H1 (cell line): Measurements from ENCODE around the gene NAALADL1. TPM values are rescaled to one million over a fixed set of nuclear protein-coding genes. Genes with fewer than 3 reads are reported as not detected.

Source experiments
- CTCF ChIA-PET: fragments of 300-600 bp; sonication (Branson Sonifier 250); formaldehyde crosslinking; loops from one replicate; lab custom pipeline; 2021; ENCODE audit not compliant: partially characterized antibody; lab: Charles Lee
- POLR2A ChIA-PET: fragments of 300-600 bp; sonication (Branson Sonifier 250); formaldehyde crosslinking; loops from one replicate; lab custom pipeline; 2021; ENCODE audit warnings: inconsistent platforms; ENCODE audit not compliant: partially characterized antibody; lab: Charles Lee
- DNase-seq, 2 experiments: peaks; one replicate each; pipeline versions ENCODE4 v3.0.0 to v3.0.0-alpha.2; 2010 to 2022; ENCODE audit warnings: low spot score in 2 of 2, low read depth in 1 of 2, mixed read lengths in 1 of 2
- FAIRE-seq: peaks from 2 replicates; lab custom pipeline; 2011; peaks lifted over from hg19 to GRCh38; lab: Jason Lieb, UNC
- H2AFZ ChIP-seq: 2 replicates; pipeline ENCODE4 v1.8.1; 2012; ENCODE audit warnings: low read length, inconsistent platforms
- H2AK5ac ChIP-seq: 2 replicates; pipeline ENCODE4 v1.6.1; 2013; ENCODE audit warnings: low read depth, low read length
- H2BK120ac ChIP-seq: replicated peaks from 2 replicates; pipeline ENCODE3; 2013; ENCODE audit warnings: low read depth, low read length, inconsistent platforms
- H2BK12ac ChIP-seq: 2 replicates; pipeline ENCODE4 v1.6.1; 2013; ENCODE audit warnings: low read depth, low read length
- H2BK15ac ChIP-seq: 2 replicates; pipeline ENCODE4 v1.6.1; 2013; ENCODE audit warnings: low read length
- H2BK20ac ChIP-seq: 2 replicates; pipeline ENCODE4 v1.6.1; 2013; ENCODE audit warnings: low read length
- H2BK5ac ChIP-seq: 2 replicates; pipeline ENCODE4 v1.6.1; 2013; ENCODE audit warnings: low read depth, low read length
- H3K14ac ChIP-seq: 2 replicates; pipeline ENCODE4 v1.6.1; 2013; ENCODE audit warnings: inconsistent platforms; ENCODE audit not compliant: insufficient read length
- H3K18ac ChIP-seq: 2 replicates; pipeline ENCODE4 v1.6.1; 2013; ENCODE audit warnings: low read length; ENCODE audit errors: extremely low read depth
- H3K23ac ChIP-seq: 2 replicates; pipeline ENCODE4 v1.6.1; 2013; ENCODE audit warnings: inconsistent platforms; ENCODE audit not compliant: insufficient read length
- H3K23me2 ChIP-seq: 2 replicates; pipeline ENCODE4 v1.6.1; 2013; ENCODE audit warnings: low read depth, low read length
- H3K27ac ChIP-seq: 2 replicates; pipeline ENCODE4 v1.6.1; 2011; ENCODE audit warnings: low read depth, low read length, inconsistent platforms
- H3K27me3 ChIP-seq, 4 experiments: replicated peaks in 1 of 4; 1 replicate in 1 of 4; 2 replicates in 3 of 4; pipeline versions ENCODE4 v1.6.1 to v1.8.1; 2011 to 2013; ENCODE audit warnings: low read length in 3 of 4, mild to moderate bottlenecking in 3 of 4, inconsistent platforms in 2 of 4, mixed read lengths in 2 of 4, moderate library complexity in 1 of 4; ENCODE audit not compliant: control insufficient read depth in 3 of 4, insufficient read depth in 3 of 4; ENCODE audit errors: extremely low read depth in 1 of 4
- H3K36me3 ChIP-seq, 4 experiments: 2 replicates each; pipeline versions ENCODE4 v1.6.1 to v1.8.1; 2011 to 2013; ENCODE audit warnings: mild to moderate bottlenecking in 4 of 4, low read length in 3 of 4, moderate library complexity in 2 of 4, control low read depth in 1 of 4, inconsistent platforms in 1 of 4; ENCODE audit not compliant: insufficient read depth in 4 of 4, control insufficient read depth in 2 of 4
- H3K4ac ChIP-seq: replicated peaks from 2 replicates; pipeline ENCODE3; 2013; ENCODE audit warnings: low read length, low read depth, mixed read lengths, inconsistent platforms; ENCODE audit not compliant: insufficient read length
- H3K4me1 ChIP-seq, 4 experiments: replicated peaks in 1 of 4; 1 replicate in 1 of 4; 2 replicates in 3 of 4; pipeline versions ENCODE4 v1.6.1 to v1.8.1; 2011 to 2013; ENCODE audit warnings: low read length in 3 of 4, inconsistent platforms in 2 of 4, mixed read lengths in 1 of 4; ENCODE audit not compliant: insufficient read depth in 4 of 4, control insufficient read depth in 3 of 4
- H3K4me2 ChIP-seq, 2 experiments: 2 replicates each; pipeline versions ENCODE4 v1.6.1 to v1.8.1; 2011 to 2013; ENCODE audit warnings: low read depth in 2 of 2, low read length in 2 of 2, control low read depth in 1 of 2, inconsistent platforms in 1 of 2, mild to moderate bottlenecking in 1 of 2; ENCODE audit not compliant: insufficient read depth in 1 of 2
- H3K4me3 ChIP-seq, 4 experiments: fragments of 200-600, 300-600 bp in 1 of 4; sonication (generic), shearing (Covaris generic), sonication (Bioruptor Twin) in 1 of 4; 2 replicates each; pipeline versions ENCODE4 v1.5.1 to v1.8.1; 2011 to 2016; ENCODE audit warnings: low read length in 4 of 4, low read depth in 3 of 4, control low read depth in 2 of 4, inconsistent platforms in 2 of 4, mild to moderate bottlenecking in 2 of 4, mixed read lengths in 1 of 4, moderate library complexity in 1 of 4; ENCODE audit not compliant: insufficient read depth in 2 of 4; ENCODE audit errors: extremely low read depth in 1 of 4
- H3K56ac ChIP-seq: replicated peaks from 2 replicates; pipeline ENCODE3; 2013; ENCODE audit warnings: low read depth, mild to moderate bottlenecking, mixed read lengths, low read length, inconsistent platforms; ENCODE audit not compliant: insufficient read length
- H3K79me1 ChIP-seq: 2 replicates; pipeline ENCODE4 v1.6.1; 2013; ENCODE audit warnings: low read depth, low read length, control low read depth
- H3K79me2 ChIP-seq, 2 experiments: 2 replicates each; pipeline versions ENCODE4 v1.6.1 to v1.8.1; 2012 to 2013; ENCODE audit warnings: low read length in 2 of 2, mild to moderate bottlenecking in 2 of 2, inconsistent platforms in 1 of 2; ENCODE audit not compliant: insufficient read depth in 2 of 2, control insufficient read depth in 1 of 2
- H3K9ac ChIP-seq, 4 experiments: replicated peaks in 1 of 4; 1 replicate in 1 of 4; 2 replicates in 3 of 4; pipeline versions ENCODE4 v1.6.1 to v1.8.1; 2011 to 2013; ENCODE audit warnings: low read depth in 3 of 4, low read length in 3 of 4, control low read depth in 2 of 4, mild to moderate bottlenecking in 2 of 4, moderate library complexity in 2 of 4, inconsistent platforms in 1 of 4; ENCODE audit errors: extremely low read depth in 1 of 4
- H3K9me3 ChIP-seq, 2 experiments: 2 replicates each; pipeline versions ENCODE4 v1.6.1 to v1.8.1; 2012 to 2013; ENCODE audit warnings: mild to moderate bottlenecking in 2 of 2, moderate library complexity in 2 of 2, control low read depth in 1 of 2, inconsistent platforms in 1 of 2, low read depth in 1 of 2, low read length in 1 of 2, mixed read lengths in 1 of 2; ENCODE audit not compliant: insufficient read depth in 2 of 2
- H4K20me1 ChIP-seq, 2 experiments: replicated peaks in 1 of 2; 2 replicates each; pipeline versions ENCODE3 to v1.8.1; 2011 to 2013; ENCODE audit warnings: inconsistent platforms in 2 of 2, low read length in 2 of 2, mild to moderate bottlenecking in 1 of 2; ENCODE audit not compliant: insufficient read depth in 2 of 2, control insufficient read depth in 1 of 2
- H4K5ac ChIP-seq: 2 replicates; pipeline ENCODE4 v1.6.1; 2013; ENCODE audit warnings: low read length, low read depth, mixed read lengths, inconsistent platforms; ENCODE audit not compliant: insufficient read length
- H4K8ac ChIP-seq: 2 replicates; pipeline ENCODE4 v1.8.0; 2013; ENCODE audit warnings: mild to moderate bottlenecking, moderate library complexity, low read length, inconsistent platforms; ENCODE audit not compliant: insufficient read depth; ENCODE audit errors: extremely low read depth
- H4K91ac ChIP-seq: replicated peaks from 2 replicates; pipeline ENCODE3; 2013; ENCODE audit warnings: low read length, mixed read lengths, inconsistent platforms; ENCODE audit not compliant: insufficient read length
- ATF3 ChIP-seq: IDR thresholded peaks from 2 replicates; pipeline ENCODE4 v1.6.1; 2011; ENCODE audit warnings: low read depth, mild to moderate bottlenecking, low read length; ENCODE audit not compliant: insufficient read depth
- CBX5 ChIP-seq: fragments of 300-800, 300-1000 bp; sonication (generic); IDR thresholded peaks from 2 replicates; pipeline ENCODE4 v1.7.1; 2016; ENCODE audit warnings: antibody characterized with exemption, low read length, low read depth
- CHD2 ChIP-seq: IDR thresholded peaks from 2 replicates; pipeline ENCODE4 v1.6.1; 2012; ENCODE audit warnings: low read length, improper control_type of control experiment
- E2F6 ChIP-seq: IDR thresholded peaks from 2 replicates; pipeline ENCODE4 v1.6.1; 2012; ENCODE audit warnings: inconsistent platforms
- EP300 ChIP-seq, 2 experiments: IDR thresholded peaks; 1 replicate in 1 of 2; 2 replicates in 1 of 2; pipeline ENCODE4 v1.6.1; 2011 to 2012; ENCODE audit warnings: low read depth in 2 of 2, low read length in 2 of 2, mild to moderate bottlenecking in 2 of 2, borderline replicate concordance in 1 of 2, inconsistent platforms in 1 of 2, moderate library complexity in 1 of 2
- GABPA ChIP-seq: IDR thresholded peaks from 2 replicates; pipeline ENCODE4 v1.6.1; 2011; ENCODE audit warnings: mild to moderate bottlenecking, low read length, moderate library complexity, borderline replicate concordance; ENCODE audit not compliant: insufficient read depth
- GTF2F1 ChIP-seq: IDR thresholded peaks from 2 replicates; pipeline ENCODE4 v1.6.1; 2012; ENCODE audit warnings: low read depth, low read length, improper control_type of control experiment, borderline replicate concordance
- JUN ChIP-seq: IDR thresholded peaks from 2 replicates; pipeline ENCODE4 v1.6.1; 2011; ENCODE audit warnings: low read depth, mild to moderate bottlenecking, improper control_type of control experiment, low read length
- POLR2AphosphoS5 ChIP-seq: IDR thresholded peaks from 2 replicates; pipeline ENCODE4 v1.6.1; 2011; ENCODE audit warnings: low read depth, low read length
- SIX5 ChIP-seq: IDR thresholded peaks from 2 replicates; pipeline ENCODE4 v1.6.1; 2011; ENCODE audit warnings: mild to moderate bottlenecking, low read depth, low read length
- SRF ChIP-seq: IDR thresholded peaks from 2 replicates; pipeline ENCODE4 v1.6.1; 2011; ENCODE audit warnings: mild to moderate bottlenecking, low read depth, low read length, moderate library complexity
- TAF1 ChIP-seq: IDR thresholded peaks from 2 replicates; pipeline ENCODE4 v1.6.1; 2011; ENCODE audit warnings: mild to moderate bottlenecking, low read depth, low read length
- WGBS, 2 experiments: shearing (Covaris generic) in 1 of 2; methylation state at CpG; one replicate each; pipeline versions ENCODE4 v1.1.6 to v1.1.7; 2013 to 2015; ENCODE audit warnings: low lambda C conversion rate in 2 of 2, mixed read lengths in 2 of 2, inconsistent platforms in 1 of 2, low coverage in 1 of 2, missing lambda C conversion rate in 1 of 2; ENCODE audit not compliant: insufficient replicate concordance in 2 of 2, insufficient coverage in 1 of 2, insufficient read length in 1 of 2; ENCODE audit errors: extremely low coverage in 1 of 2, missing lambda C conversion rate in 1 of 2; 5-methylcytosine and 5-hydroxymethylcytosine counted together
- polyA plus RNA-seq, 7 experiments: library from polyadenylated mRNA; depleted of rRNA in 3 of 7; stranded (reverse) in 5 of 7; unstranded in 2 of 7; fragments of >200 nt in 5 of 7; fragments of 200-250 nt in 2 of 7; gene quantifications; 1 replicate in 5 of 7; 2 replicates in 1 of 7; 4 replicates in 1 of 7; pipeline versions ENCODE4 v1.2.1 to v1.2.3, GENCODE V29; 2011 to 2013; ENCODE audit warnings: missing spikeins in 2 of 7, mixed read lengths in 2 of 7
- total RNA-seq: library from RNA; stranded (reverse); fragmentation: NEBNext Ultra II Directional; extraction: Animal tissue kit (Norgen Biotek cat#: 25700); gene quantifications from 2 replicates; pipeline ENCODE4 v1.2.1, GENCODE V29; 2021

NAALADL1 gene
- total and polyA plus RNA-seq, 2 of the 8 experiments (the other 6 are each of a cell fraction or from before 2014, with no cell fraction given): 7.5 to 9.9 TPM

- Histone ChIP-seq H3K56ac (no peak overlapping the region), H3K18ac (no peak overlapping the region), H4K91ac (no peak overlapping the region), H2BK120ac (no peak overlapping the region), H3K4me3 (peak overlapping the region in 1 of 4 experiments; percentile 99; a peak in 1 of 8 replicates), H3K36me3 (peaks cover 10 to 24% (median 19%) of the 10 kb centered on the region in 4 experiments), H2AK5ac (no peak overlapping the region), H4K8ac (no peak overlapping the region), H2AFZ (no peak overlapping the region), H3K27me3 (no peaks in the 10 kb centered on the region), H3K9me3 (no peaks in the 10 kb centered on the region), H3K4me1 (peaks cover 0 to 9% (median 4%) of the 10 kb centered on the region in 4 experiments; a peak in 5 of 7 replicates), H3K9ac (no peak overlapping the region; a peak in 1 of 7 replicates), H2BK5ac (no peak overlapping the region), H4K20me1 (peaks cover 0 to 4% of the 10 kb centered on the region in 2 experiments), H3K4ac (no peak overlapping the region), H3K23me2 (peaks cover 8% of the 10 kb centered on the region), H2BK12ac (no peak overlapping the region), H3K4me2 (peak overlapping the region in 1 of 2 experiments; percentile 88; a peak in 2 of 4 replicates), H4K5ac (no peak overlapping the region), H3K79me2 (peaks cover 10 to 33% of the 10 kb centered on the region in 2 experiments), H2BK20ac (no peak overlapping the region), H3K14ac (no peak overlapping the region), H2BK15ac (no peak overlapping the region), H3K23ac (no peak overlapping the region), H3K79me1 (peaks cover 22% of the 10 kb centered on the region), H3K27ac (no peak overlapping the region)
- FAIRE-seq (no peak), DNase-seq (no peak)
- POLR2A ChIA-PET: interaction anchor here (0.7 to 16.8 kb wide), 6 partner anchors 12 to 44 kb away, joined by 3 to 230 read pairs (median 8); partner anchors contain the start of genes CDCA5, FAU, MRPL49 and VPS51
- CTCF ChIA-PET: interaction anchor here (0.9 to 2.3 kb wide), 2 partner anchors 25 to 199 kb away, joined by 4 to 7 read pairs; no protein-coding TSS in a partner anchor
- 91% methylated on average over 4 of the region's 4 CpGs; no CpG with 5 or more reads in 1 of the 2 experiments for WGBS, 2 experiments
- no peak for TF ChIP-seq GABPA
- TF ChIP-seq E2F6: no peak
- no peak for TF ChIP-seq CHD2
- TF ChIP-seq JUN: no peak
- no peak for TF ChIP-seq TAF1
- no peak for TF ChIP-seq EP300 (IDR thresholded peaks at IDR 0.05; ENCODE audit: borderline replicate concordance in 1 of 2, low read depth in 2 of 2, low read length in 2 of 2)
- TF ChIP-seq GTF2F1: no peak
- no peak for TF ChIP-seq CBX5
- TF ChIP-seq POLR2AphosphoS5: no peak
- TF ChIP-seq SRF: no peak
- TF ChIP-seq ATF3: no peak
- no peak for TF ChIP-seq SIX5
Observed at GRCh38 chr11:65085446-65085845, 27.1 kb upstream of the NAALADL1 start.
